ENCODE measurements around the gene ADAM11.

DNA sequence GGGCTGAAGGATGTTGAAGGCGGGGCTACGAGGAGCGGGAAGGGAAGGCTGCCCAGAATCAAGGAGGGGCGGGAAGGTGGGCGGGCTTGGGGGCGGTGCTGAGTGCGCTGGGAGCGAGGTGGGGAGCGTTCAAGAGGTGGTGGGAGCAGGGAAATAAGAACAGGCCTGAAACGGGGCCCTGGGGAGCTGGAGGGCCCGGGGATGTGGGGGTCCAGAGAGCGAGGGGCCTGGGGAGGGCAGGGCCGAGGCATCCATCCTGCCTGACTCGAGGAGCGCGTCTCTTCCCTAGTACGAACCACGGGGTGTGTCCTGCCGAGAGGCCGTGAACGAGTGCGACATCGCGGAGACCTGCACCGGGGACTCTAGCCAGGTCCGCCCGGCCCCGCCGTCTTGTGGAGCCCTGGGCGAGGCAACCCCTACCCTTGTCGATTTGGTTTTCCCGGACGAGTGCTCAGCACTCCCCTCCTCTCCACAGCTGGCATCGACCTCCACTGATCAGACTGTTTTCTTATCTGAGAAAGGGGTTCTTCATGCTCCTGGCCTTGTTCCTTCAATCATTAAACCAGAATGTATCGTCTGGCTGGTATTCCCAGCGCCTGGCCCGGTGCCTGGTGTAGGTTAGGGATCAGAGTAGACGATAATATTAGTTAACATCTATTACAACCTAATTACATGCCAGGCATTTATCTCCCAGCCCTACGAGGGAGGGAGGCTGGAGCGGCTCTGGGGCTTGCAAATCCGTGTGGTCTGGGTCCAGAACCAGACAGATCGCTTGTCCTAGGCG lies 17.2 kb downstream of the ADAM11 start:
- TF ChIP-seq, protein P1, sequence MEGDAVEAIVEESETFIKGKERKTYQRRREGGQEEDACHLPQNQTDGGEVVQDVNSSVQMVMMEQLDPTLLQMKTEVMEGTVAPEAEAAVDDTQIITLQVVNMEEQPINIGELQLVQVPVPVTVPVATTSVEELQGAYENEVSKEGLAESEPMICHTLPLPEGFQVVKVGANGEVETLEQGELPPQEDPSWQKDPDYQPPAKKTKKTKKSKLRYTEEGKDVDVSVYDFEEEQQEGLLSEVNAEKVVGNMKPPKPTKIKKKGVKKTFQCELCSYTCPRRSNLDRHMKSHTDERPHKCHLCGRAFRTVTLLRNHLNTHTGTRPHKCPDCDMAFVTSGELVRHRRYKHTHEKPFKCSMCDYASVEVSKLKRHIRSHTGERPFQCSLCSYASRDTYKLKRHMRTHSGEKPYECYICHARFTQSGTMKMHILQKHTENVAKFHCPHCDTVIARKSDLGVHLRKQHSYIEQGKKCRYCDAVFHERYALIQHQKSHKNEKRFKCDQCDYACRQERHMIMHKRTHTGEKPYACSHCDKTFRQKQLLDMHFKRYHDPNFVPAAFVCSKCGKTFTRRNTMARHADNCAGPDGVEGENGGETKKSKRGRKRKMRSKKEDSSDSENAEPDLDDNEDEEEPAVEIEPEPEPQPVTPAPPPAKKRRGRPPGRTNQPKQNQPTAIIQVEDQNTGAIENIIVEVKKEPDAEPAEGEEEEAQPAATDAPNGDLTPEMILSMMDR (IDR thresholded peaks at IDR 0.05), result no peak
- no peak for TF ChIP-seq POLR2AphosphoS5 (IDR thresholded peaks at IDR 0.05)

All from gastroesophageal sphincter (tissue), 3 donors.